AG09319 (cell line): ENCODE results near the gene CCR5.
"Not testable (repeated sequence)": the region's sequence is repeated elsewhere in the genome, so short reads cannot be mapped to it uniquely, and the experiment has no call there.

ENCODE experiments used
- DNase-seq: peaks from one replicate; pipeline ENCODE4 v3.0.0-alpha.2; 2010; ENCODE audit warnings: low read depth; ENCODE audit errors: extremely low read depth
- CTCF ChIP-seq: IDR thresholded peaks from 2 replicates; pipeline ENCODE4 v1.5.1; 2011; ENCODE audit warnings: low read depth, mild to moderate bottlenecking, inconsistent platforms, low read length, moderate library complexity

CCR5 gene

GRCh38 chr3:46370839-46371518, at the start of gene CCR5:
TSS of gene CCR5 (plus strand) at chr3:46370946. CDS start at chr3:46372903, 1,957 bp downstream.
- DNase-seq: no peak
- no peak for TF ChIP-seq CTCF

GRCh38 chr3:46321461-46322104, 49.2 kb upstream of the CCR5 start:
- no peak for TF ChIP-seq CTCF
- no peak for DNase-seq

GRCh38 chr3:46324036-46324435, 46.7 kb upstream of the CCR5 start:
- TF ChIP-seq CTCF: no peak
- no peak for DNase-seq

- no peak for TF ChIP-seq CTCF
- no peak for DNase-seq
Observed at GRCh38 chr3:46325645-46326300, 45.0 kb upstream of the CCR5 start.

GRCh38 chr3:46330676-46331075, 40.1 kb upstream of the CCR5 start:
- not testable (repeated sequence) for DNase-seq

- DNase-seq: no peak
Observed at GRCh38 chr3:46334741-46335478, 35.8 kb upstream of the CCR5 start.

GRCh38 chr3:46335541-46335940, 35.2 kb upstream of the CCR5 start:
- no peak for TF ChIP-seq CTCF
- DNase-seq: no peak

More at GRCh38 chr3:46334741-46335478, 35.8 kb upstream of the CCR5 start:
- no peak for TF ChIP-seq CTCF
